HG03571 (cell line): ENCODE data around the gene CD99L2.

Experiments used
- ATAC-seq: cut with Tn5 transposase; IDR thresholded peaks from one replicate; pipeline ENCODE4 v1.9.1; 2021; ENCODE audit not compliant: unreplicated experiment

The CD99L2 gene

DNA sequence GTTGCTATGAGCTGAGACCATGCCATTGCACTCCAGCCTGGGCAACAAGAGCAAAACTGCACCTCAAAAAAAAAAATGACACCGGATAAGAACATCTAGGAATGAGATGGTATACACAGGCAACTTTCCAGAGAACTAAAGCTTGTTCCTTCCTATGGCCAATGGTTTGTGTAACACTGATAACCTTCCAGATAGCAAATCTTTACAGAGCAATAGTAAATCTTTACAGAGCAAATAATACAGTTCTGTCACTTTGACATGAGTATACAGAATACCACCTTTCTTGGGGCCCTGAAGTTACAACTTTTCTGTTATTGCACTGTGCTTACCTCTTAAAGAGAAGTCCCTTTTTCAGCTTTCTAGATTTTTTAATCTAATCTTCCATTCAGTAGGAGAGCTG lies 91.6 kb downstream of the CD99L2 start:
- no peak for ATAC-seq

DNA sequence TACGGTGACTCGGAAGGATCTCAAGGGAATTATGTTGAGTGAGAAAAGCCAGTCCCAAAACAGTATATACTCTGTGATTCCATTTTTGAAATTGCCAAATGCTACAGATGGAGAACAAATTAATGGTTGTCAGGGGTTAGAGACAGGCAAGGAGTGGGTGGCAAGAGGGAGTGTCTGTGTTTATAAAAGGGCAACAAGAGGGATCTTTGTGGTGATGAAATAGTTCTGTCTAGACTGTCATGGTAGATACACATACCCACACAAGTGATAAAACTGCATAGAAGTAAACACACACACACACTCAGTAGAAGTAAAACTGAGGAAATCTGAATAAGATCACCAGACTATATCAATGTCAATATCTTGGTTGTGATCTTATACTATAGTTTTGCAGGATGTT lies 92.7 kb downstream of the CD99L2 start:
- ATAC-seq, result no peak

DNA sequence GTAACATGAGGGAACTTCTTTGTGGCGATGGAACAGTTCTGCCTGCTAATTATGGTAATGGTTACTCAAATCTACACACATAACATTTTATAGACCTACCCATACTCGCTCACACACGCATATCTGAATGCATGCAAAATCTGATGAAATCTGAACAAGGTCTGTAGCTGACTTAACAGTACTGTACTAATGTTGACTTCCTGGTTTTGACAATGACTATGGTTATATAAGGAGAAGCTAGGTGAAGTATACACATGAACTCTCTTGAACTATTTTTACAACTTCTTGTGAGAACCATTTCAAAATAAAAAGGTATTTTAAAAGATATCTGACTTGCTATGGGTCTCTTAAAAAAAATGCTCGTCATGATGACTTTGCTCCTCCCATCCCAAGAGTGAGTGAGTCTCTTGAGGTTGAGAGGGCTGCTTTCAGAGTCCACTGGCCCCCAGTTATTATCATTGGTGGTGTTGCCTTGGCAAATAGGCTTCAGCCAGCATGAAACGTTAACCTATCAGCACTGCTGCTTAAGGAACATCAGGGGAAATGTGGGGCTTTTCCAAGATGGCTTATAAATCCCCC lies 105.4 kb downstream of the CD99L2 start:
- no peak for ATAC-seq

DNA sequence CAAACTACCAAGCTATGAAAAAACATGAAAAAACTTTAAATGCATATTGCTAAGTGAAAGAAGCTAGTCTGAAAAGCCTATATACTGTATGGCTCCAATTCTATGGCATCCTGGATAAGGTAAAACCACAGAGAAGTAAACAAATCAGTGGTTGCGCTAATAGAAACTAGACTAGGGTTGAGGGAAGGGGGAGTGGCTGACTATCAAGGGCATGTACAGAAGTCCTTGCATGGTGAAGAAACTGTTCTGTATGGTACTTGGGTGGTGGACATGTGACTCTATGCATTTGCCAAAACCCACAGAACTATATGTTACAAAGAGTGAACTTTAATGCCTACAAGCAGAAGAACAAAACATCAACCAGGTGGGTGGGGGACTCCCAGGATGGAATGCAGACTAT lies 108.4 kb downstream of the CD99L2 start:
- no peak for ATAC-seq

DNA sequence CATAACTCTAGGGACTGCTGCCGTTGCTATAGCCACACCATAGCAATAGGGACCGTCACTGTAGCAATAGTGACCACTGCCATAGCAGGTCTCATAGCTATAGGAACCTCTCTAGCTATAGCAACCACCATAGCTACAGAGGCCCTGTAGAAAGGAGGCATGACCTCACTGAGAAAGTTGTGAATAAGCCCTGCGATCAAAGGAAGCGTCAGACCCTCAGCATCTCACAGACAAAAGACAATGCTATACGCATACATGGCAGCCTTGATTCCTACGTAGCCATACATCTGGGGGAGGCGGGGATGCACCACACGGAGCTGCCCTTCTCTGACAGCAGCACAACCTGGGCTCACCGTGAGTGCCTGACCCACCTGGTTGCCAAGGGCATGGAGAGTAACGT lies 116.8 kb downstream of the CD99L2 start:
- no peak for ATAC-seq

DNA sequence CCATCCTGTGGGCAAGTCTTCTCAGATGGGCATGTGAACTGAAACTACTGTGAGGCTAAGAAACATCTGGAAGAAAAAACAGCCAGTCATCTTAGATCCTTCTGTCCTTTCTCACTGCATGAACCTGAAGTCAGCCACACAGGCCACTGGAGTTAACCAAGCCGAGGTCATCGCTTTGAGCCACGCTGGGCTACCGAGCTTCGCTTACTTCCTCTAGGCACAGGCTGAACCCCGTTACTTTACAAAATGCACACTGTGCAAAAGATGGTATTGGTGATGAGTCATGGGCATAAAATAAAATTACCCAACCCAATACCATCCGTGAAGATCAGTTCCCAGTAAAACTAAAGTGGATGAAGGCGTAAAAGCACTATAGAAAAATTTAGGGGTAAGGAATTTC lies 119.1 kb downstream of the CD99L2 start:
- ATAC-seq, result no peak

DNA sequence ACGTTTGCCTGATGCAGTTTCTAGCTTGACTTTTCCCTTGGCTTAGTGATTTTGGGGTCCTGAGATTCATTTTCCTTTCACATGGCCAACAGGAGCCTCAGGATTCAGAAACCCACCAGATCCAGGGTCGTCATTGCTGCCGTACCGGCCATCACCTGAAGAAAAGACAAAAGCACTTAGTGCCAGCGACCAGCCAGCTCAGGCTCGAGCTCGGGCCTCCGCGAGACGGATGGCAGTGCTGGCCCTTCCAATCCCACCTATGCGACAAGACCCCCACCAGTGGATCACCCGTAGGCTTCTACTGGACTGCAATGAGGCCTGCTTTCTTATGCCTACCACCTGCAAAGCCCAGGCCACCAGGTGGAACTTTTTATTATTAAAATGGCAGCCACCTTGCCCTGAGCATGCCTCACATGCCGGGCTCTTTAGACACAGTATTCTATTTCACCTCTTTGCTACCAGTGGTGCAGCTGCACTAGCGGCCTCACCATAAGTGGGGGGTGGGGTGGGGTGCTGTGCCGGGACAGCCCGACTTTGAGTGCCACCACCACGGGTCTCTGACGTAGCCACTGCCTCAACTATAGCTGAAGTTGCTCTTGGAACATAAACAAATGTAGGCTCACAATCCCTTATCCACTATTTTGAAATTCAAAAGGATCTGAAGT lies 121.0 kb downstream of the CD99L2 start:
- no peak for ATAC-seq

DNA sequence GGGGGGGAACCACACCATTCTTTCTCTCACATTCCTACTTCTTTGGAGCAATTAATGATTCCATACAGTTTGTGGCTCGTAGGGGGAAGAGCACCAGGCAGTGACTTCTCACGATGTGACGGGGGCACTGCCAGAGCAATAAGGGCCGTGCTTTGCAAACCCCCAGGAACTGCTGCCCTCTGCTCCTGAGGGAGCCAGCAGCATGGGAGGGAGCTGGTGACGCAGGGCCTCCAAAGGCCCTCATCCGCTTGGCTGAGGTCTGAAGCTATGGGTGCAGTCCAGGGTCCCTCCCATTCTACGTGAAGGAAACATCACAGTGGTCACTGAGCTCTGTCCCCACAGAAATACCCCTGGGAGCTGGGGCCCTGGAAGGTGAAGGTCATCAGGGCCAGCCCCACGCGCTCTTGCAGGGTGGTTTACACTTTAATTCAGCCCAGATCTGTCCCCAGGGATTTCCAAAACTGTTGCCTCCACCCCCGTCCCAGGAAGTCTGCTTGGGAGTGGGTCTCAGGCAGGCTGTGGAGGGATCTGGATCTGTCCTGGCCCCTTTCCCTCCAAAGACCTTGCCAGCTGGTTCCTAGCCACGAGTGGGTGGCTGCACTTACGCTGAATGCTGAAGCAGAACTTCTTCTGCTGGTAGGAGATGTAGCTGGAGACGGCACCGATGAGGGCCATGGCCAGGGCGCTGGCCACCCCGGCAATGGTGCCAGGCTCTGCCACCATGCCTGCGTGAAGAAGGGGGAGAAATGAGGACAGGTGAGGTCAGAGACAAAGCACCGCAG lies 122.7 kb downstream of the CD99L2 start:
- no peak for ATAC-seq

DNA sequence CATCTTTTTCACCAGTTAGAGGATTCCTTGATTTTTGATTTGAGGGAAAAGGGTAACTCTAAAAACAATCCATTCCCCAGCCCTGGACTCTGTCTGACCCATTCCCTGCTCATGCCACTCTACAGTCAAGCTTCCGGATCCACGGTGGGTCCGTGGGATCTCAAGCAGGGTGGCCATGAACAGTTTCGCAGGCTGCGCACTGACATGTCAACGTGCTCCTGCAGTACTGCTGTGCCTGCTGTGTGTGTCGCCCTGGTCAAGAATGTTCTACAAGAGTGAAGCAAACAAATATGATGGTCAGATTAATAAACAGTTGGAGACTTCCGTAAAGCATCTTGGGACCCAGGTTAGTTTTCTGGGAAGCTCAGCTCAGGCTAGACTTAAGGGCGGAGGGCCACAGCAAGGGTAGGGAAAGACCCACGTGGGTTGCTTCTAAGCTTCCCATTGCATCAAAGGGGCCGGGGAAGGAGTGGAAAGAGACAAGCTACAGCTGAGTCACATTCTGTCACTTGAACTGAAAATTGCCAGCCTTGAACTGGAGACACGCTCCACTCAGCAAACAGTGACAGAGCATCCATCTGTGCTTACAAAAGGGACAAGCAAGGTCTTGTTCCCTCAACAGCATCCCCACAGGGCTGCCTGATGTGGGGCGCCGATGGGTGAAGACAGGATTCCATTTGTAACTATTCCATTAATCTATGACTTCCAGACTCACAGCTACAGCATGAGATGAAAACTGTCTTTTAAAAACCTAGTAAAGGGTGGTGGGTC lies 123.5 kb downstream of the CD99L2 start:
- no peak for ATAC-seq

DNA sequence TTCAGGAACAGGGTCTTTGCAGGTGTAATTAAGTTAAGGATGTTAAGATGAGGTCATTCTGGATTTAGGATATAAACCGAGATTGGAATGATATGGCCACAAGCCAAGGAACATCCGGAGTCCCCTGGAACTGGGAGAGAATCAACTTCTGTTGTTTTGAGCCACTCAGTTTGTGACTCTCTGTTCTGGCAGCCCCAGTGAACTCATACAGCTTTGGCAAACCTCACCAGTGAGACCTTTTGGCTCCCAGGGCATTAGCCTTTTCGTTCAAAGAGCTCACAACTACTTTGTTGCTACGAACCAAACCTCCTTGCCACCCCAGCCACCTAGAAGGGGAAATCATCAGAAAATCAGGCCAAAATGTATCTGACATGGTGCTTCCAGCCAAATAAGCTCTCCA lies 124.8 kb downstream of the CD99L2 start:
- ATAC-seq, result no peak

DNA sequence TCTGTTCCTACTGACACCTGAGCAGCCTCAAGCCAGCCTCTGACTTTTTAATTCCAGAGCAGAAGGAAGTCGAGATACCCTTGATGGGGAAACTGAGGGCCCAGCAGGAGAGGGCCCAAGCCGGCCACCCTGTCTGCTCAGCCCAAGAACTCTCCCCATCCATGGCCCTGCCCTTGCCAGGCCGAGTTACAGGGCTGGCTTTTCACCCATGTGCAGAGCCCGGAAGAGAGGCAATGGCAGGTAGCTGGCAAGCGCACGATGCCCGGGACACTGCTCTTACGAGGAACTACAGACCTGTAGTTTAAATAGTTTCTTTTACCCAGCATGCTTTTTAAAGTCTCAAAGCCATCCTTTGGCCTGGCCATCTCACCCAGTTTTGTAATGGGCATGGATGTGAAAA lies 125.4 kb downstream of the CD99L2 start:
- ATAC-seq, result no peak

DNA sequence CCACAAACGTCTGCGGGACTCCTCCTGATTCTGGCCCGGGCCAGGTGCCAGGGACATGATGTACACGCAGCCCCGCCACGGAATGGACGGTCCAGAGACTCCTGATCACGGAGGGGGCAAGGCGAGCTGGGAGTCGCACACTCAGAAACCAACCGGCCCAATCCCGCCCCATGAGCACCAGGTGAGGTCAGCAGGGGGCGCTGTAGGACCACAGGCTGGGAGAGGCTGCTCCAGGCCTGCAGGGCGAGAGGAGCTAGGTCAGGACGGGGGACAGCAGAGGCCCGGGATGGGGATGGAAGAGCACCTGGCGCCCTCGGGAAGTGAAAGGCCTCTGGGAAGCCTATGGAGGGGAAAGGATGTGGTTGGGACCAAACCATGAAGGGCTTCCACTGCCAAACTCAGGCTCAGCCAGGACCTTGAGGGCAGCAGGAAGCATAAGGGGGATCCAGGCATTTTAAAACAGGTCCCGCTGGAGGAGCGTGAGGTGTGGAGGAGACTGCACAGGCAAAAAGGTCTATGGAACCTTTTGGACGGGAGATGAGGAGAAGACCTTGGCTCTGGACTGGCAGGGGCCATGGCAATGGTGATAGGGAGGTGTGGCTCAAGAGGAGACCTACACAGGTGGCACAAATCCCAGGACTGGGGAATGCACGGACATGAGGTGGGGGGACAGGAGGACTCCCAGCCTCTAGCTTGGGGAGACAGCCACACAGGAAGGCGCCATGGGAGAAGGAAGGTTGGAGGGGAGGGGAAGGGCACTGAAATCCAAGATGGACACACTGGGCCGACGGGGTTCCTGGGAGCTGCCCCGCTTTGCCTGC lies 126.1 kb downstream of the CD99L2 start:
- peak; percentile 79 for ATAC-seq

DNA sequence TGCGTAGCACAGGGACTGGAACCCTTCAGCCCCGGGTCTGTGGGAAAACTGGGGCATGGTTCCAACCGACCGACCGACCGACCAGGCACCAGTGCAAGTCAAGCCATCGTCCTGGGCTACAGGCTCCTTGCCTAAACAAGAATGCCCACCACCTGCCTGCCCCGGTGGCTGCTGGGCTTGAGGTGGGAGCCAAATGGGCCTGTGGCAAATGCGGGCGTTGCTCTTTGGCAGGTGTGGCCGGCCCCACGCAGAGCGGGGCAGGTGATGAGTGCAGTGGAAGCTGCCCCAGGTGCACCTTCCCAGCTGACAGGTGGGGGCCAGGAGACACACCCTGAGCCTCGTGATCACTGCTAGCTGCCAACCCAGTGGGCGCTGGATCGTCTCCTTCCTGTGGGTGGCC lies 127.4 kb downstream of the CD99L2 start:
- ATAC-seq, result no peak

DNA sequence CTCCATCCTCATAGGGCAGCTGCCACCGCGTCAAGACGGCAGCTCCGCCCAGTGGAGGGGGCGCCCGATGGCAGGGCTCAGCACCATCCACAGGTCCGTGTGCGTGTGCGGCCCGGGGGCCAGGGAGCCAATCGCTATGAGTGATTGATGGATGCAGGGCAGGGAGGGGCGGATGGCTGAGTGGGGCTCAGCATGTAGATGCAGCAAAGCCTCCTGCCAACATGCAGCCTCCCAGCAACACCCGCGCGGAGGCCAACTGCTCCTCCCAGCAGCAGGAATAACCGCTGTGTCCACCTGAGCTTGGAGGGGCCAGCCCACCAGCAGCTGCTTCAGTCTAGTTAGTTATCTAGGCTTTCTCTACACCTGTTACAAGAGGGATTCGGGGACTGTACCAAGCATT lies 127.8 kb downstream of the CD99L2 start:
- ATAC-seq, result no peak

DNA sequence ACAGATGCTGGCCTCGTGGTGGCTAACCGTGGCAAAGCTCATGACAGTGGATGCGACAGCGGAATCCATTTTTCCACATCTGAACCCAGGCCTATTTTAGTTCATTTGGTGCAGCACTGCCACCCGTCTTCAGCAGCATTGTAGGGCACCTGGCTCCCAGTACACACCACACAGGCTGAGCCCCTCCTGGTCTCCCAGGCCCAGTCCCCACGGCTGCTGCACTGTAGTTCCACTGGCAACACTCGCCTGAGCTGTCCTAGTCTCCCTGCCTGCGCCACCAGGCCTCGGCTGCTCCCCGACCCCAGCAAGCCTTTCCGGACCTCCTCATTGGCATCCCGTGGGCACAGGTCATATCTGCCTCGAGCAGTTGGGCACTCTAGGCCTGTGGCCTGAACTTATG lies 129.1 kb downstream of the CD99L2 start:
- ATAC-seq, result no peak

DNA sequence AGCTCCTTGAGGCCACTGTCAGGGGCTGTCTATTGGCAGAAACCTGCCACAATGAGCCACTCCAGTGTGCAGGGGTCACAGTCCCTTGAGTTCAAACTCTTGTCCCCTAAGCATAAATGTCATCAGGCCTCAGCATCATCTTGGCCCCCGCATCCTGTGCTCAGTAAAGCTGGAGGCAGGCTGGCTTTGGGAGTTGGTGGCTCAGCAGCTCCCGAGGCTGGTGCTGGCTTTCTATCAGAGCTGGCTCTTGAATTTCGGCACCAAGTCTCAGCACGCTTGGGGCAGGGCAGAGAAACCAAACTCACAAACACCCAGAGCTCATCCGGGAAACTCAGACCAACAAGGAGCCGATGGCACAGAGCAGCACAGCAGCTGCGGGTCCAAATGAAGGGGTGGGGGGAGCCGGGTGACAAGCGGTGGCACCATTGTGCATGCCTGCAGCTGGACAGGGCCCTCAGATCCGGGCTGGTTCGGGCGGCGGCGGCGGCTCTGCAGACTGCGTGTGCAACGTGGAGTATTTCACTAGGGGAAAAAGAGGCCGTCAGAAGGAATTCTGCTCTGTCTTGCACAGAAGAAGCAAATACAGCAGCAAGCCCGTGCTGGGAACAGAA lies 129.8 kb downstream of the CD99L2 start:
- ATAC-seq, result no peak

DNA sequence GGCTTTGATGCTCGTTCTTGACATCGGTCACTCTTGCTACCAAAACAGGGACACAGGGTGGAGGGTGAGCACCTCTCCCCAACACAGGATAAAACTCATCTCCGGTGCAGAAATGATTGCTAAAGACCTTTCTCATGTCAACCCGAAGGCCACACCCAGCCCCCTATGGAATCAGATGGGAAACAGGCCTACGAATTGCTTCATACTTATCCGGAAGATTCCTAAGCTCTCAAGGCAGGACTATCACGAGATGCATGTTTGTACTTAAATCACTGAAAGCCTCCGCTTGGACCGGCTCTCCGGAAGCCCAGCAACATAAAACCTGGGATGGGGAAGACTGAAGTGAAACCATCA lies 130.4 kb downstream of the CD99L2 start:
- ATAC-seq, result no peak

DNA sequence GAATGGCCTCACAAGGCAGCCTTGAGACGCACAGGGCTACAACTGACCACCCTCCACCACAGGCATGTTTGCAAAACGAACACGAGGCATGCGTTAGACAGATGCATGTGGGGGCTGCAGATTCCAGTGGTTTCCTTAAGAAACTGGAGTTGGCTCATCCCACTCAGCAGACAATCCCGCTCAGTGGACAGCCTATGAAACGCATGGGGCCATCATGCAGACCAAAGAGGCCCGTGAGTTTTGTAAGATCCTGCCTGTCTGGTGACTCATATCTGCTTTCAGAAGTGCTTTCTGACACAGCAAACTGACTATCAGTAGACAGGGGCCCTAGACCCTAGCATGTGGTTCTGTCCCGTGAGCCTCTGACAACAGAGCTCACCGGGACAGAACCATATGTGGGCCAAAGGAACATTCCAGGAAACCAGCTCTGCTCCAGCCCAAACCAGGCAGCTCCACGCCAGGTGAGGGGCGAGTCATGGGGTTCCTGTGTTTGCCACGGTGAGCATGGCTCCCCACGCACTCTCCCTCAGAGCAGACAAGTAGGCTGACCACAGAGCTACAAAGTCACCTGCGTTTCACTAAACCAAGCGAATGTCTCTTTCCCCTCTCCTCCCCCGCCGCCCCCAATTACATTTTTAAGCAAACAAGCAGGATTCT lies 130.9 kb downstream of the CD99L2 start:
- no peak for ATAC-seq

DNA sequence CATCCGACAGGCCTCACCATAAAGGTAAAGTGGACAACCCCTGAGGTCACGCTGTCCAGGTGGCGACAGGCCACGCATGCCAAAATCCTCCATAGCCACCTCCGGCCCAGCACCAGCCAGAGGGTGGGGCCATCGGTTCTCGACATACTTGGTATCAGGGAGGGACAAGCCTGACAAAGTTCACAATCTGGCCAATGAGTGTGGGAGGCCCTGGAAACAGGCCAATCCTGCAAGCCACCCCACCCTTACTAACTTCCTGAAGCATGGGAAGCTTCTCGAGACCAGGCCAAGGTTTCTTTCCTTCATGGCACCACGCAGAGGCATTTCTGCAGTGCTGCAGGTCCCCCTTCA lies 131.4 kb downstream of the CD99L2 start:
- ATAC-seq, result no peak
